Tibial nerve (tissue), 3 donors: Measurements from ENCODE around the gene ANKH.

Experiments
- POLR2A ChIP-seq, 2 donors: fragments of 450-650 bp; IDR thresholded peaks; one replicate each; pipeline ENCODE4 v1.6.1; 2017; ENCODE audit warnings: antibody characterized with exemption in 2 of 2, mild to moderate bottlenecking in 2 of 2, moderate library complexity in 2 of 2
- TF ChIP-seq, protein P1 (sequence below), 5 experiments: fragments of 200-600 bp in 3 of 5; fragments of 450-650 bp in 2 of 5; sonication (generic) in 3 of 5; IDR thresholded peaks; one replicate each; pipeline ENCODE4 v1.5.1; 2016 to 2019; ENCODE audit warnings: antibody characterized with exemption in 5 of 5, mild to moderate bottlenecking in 3 of 5, moderate library complexity in 2 of 5

DNA sequence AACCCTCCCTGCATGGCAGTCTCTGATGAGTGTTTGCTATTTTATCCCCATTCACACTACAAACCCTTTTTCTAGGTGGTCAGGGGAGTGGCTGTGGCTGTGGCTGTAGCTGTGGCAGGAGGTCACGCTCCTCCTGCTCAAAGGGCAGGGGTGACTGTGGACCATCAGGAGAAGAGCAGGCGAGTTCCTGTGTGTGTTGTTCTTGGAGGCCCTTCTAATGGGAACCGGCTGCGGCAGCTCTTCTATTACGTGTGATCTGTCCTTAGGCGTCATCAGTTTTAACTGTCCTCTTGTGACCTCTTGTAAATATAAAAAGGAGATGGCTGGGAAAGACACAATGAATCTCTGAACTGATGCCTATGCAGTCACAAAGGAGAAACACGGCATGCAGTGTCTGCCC is 65.1 kb downstream of the ANKH start:
- no peak for TF ChIP-seq POLR2A (IDR thresholded peaks at IDR 0.05)
- TF ChIP-seq, protein P1, sequence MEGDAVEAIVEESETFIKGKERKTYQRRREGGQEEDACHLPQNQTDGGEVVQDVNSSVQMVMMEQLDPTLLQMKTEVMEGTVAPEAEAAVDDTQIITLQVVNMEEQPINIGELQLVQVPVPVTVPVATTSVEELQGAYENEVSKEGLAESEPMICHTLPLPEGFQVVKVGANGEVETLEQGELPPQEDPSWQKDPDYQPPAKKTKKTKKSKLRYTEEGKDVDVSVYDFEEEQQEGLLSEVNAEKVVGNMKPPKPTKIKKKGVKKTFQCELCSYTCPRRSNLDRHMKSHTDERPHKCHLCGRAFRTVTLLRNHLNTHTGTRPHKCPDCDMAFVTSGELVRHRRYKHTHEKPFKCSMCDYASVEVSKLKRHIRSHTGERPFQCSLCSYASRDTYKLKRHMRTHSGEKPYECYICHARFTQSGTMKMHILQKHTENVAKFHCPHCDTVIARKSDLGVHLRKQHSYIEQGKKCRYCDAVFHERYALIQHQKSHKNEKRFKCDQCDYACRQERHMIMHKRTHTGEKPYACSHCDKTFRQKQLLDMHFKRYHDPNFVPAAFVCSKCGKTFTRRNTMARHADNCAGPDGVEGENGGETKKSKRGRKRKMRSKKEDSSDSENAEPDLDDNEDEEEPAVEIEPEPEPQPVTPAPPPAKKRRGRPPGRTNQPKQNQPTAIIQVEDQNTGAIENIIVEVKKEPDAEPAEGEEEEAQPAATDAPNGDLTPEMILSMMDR (IDR thresholded peaks at IDR 0.05): no peak
